Choroid plexus epithelial cell (primary cell): Measurements from ENCODE around the gene DTX1.

Experiments used
- DNase-seq: peaks from one replicate; pipeline ENCODE4 v3.0.0-alpha.2; 2010; ENCODE audit warnings: low read depth
- H3K4me3 ChIP-seq: 2 replicates; pipeline ENCODE4 v1.5.1; 2011; ENCODE audit warnings: low read depth, mild to moderate bottlenecking, control low read depth, low read length, moderate library complexity
- TF ChIP-seq, protein P1 (sequence below): conservative IDR thresholded peaks from 2 replicates; pipeline ENCODE4 v1.5.1; 2011; ENCODE audit warnings: low read depth, mild to moderate bottlenecking, control low read depth, inconsistent platforms, low read length, moderate library complexity

The DTX1 gene

GRCh38 chr12:113043240-113043639 is 13.3 kb upstream of the DTX1 start:
- no peak for DNase-seq
- no peak overlapping the region for H3K4me3 ChIP-seq
- TF ChIP-seq, protein P1, sequence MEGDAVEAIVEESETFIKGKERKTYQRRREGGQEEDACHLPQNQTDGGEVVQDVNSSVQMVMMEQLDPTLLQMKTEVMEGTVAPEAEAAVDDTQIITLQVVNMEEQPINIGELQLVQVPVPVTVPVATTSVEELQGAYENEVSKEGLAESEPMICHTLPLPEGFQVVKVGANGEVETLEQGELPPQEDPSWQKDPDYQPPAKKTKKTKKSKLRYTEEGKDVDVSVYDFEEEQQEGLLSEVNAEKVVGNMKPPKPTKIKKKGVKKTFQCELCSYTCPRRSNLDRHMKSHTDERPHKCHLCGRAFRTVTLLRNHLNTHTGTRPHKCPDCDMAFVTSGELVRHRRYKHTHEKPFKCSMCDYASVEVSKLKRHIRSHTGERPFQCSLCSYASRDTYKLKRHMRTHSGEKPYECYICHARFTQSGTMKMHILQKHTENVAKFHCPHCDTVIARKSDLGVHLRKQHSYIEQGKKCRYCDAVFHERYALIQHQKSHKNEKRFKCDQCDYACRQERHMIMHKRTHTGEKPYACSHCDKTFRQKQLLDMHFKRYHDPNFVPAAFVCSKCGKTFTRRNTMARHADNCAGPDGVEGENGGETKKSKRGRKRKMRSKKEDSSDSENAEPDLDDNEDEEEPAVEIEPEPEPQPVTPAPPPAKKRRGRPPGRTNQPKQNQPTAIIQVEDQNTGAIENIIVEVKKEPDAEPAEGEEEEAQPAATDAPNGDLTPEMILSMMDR: no peak

DNA sequence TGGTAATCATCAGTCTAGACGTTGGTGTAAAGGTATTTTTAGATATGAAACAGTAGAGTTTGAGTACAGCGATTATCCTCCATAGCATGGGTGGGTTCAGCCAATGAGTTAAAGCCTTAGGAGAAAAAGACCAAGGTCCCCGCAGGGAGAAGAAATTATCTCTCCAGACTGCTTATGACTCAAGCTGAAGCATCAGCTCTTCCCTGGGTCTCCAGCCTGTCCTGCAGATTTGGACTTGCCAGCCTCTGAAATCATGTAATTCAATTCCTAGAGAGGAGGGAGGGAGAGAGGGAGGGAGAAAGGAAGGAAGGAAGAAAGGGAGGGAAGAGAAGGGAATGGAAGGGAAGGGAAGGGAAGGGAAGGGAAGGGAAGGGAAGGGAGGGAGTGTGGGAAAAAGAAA is 12.0 kb upstream of the DTX1 start:
- TF ChIP-seq, protein P1: no peak
- no peak overlapping the region for H3K4me3 ChIP-seq

DNA sequence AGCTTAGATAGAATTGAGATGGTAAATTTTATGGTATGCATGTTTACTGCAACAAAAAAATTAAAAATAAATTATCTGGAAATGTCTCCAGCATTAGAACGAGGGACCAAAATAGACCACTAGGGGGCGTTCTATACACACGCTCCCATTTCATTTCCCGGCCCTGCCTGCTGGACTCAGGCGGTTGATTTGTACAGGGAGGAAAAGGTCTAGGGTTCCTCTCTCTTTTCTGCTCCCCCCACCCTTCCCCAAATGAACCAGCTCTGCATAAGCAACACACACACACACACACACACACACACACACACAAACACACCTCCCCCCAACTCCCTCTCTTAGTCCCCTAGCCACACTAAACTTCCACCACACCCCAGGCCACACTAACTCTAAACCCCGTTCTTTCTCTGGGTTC is 7.8 kb upstream of the DTX1 start:
- DNase-seq: peak; percentile 77
- no peak overlapping the region for H3K4me3 ChIP-seq
- TF ChIP-seq, protein P1: peak; percentile 85

More for the DNA sequence above, 12.0 kb upstream of the DTX1 start:
- no peak for DNase-seq

DNA sequence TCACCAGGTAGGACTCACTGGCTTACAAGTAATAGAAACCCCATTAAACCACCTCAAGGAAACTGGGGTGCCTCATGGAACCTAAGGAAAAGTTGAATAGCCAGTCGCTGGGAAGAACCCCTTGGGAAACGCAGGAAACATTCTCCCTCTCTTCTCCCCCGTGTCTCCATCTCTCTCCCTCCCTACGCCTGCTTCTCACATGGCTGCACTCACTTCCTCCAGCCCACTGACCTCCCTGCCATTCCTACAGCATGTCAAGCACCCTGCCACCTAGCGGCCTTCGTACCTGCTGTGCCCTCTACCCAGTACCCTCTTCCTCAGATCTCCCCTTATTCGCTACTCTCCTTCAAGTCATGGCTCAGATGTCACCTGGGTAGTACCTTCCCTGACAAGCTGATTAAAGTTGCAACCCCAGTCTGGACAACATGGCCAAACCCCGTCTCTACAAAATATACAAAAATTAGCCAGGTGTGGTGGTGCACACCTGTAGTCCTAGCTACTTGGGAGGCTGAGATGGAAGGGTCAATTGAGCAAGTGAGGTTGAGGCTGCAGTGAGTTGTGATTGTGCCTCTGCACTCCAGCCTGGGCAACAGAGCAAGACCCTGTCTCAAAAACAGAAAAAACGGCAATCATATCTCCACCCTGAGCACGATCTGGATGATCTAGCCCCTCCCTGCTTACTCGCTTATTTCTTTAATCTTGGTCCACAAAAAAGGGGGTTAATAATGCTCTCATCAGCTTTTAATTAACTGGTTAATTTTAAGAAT is 6.4 kb upstream of the DTX1 start:
- no peak for DNase-seq
- H3K4me3 ChIP-seq: no peak overlapping the region
- TF ChIP-seq, protein P1: no peak

GRCh38 chr12:113050795-113051194 is 5.7 kb upstream of the DTX1 start:
- no peak for DNase-seq
- TF ChIP-seq, protein P1: no peak

DNA sequence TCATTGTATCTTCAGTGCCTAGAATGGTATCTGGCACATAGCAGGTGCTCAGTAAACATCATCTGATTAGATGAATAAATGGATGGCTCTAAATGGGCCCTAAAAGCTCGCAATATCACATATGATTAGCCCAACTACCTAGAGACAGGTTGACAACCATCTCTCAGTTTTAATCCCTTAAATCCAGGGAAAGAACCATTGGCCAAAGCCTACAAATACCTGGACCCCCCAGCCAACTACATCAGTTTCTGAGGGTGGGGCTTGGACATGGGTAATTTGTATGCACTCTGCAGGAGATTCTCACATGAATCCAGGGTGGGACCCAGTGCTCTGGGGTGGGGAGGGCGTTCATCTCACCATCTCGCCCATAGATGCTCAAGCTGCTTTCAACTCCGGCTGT is 4.8 kb upstream of the DTX1 start:
- DNase-seq: no peak
- H3K4me3 ChIP-seq: no peak overlapping the region
- TF ChIP-seq, protein P1: no peak

More at GRCh38 chr12:113050795-113051194, 5.7 kb upstream of the DTX1 start:
- H3K4me3 ChIP-seq: no peak overlapping the region

GRCh38 chr12:113052326-113052725 is 4.2 kb upstream of the DTX1 start:
- DNase-seq: no peak
- TF ChIP-seq, protein P1: no peak
- H3K4me3 ChIP-seq: no peak overlapping the region
